Tibial nerve (tissue), 4 donors: Measurements from ENCODE around the gene CLEC17A.

Experiments
- CTCF ChIP-seq, 5 experiments: fragments of 200-600 bp in 3 of 5; fragments of 450-650 bp in 2 of 5; sonication (generic) in 3 of 5; IDR thresholded peaks; one replicate each; pipeline ENCODE4 v1.5.1; 2016 to 2019; ENCODE audit warnings: antibody characterized with exemption in 5 of 5, mild to moderate bottlenecking in 3 of 5, moderate library complexity in 2 of 5
- EP300 ChIP-seq, 2 donors: sonication (generic); formaldehyde crosslinking; IDR thresholded peaks; one replicate each; pipeline ENCODE4 v1.6.1; 2017; ENCODE audit warnings: antibody characterized with exemption in 2 of 2, mild to moderate bottlenecking in 1 of 2

GRCh38 chr19:14563590-14563926 is 19.3 kb upstream of the CLEC17A start:
- no peak for TF ChIP-seq CTCF (IDR thresholded peaks at IDR 0.05)
- TF ChIP-seq EP300 (IDR thresholded peaks at IDR 0.05): no peak
